ENCODE data around the gene CYB5D1. TPM values are rescaled to one million over a fixed set of nuclear protein-coding genes. Genes with fewer than 3 reads are reported as not detected.
A peak's percentile ranks its signal among the peaks of the same experiment; 100 is the strongest.
"Not testable (repeated sequence)": the region's sequence is repeated elsewhere in the genome, so short reads cannot be mapped to it uniquely, and the experiment has no call there.

Gene CYB5D1
- total RNA-seq, 1 donor = 11.2 TPM

DNA sequence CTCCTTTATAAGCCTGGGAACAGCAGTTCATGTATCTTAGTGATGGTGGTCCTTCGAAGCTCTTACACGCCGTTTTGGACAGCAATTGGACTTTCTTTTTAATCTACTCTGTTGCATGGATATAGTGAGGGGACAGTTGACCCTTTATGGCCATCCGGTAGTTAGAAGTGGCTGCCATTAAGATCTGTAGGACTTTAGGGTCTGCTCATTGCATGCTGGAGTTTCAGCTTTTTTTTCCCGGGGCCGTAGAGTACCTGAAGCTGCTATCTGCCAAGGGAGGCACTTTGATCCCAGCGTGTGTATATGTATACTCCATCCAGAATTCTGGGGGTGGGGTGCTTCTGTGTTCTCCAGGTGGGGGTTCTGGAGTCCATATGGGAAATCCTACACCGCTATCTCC, 1.2 kb downstream of the CYB5D1 start:
- peak overlapping the region; percentile 86 for H3K4me3 ChIP-seq (ENCODE audit: low read depth, low read length)
- no peak for DNase-seq (ENCODE audit: low read depth)
- TF ChIP-seq, protein P1, sequence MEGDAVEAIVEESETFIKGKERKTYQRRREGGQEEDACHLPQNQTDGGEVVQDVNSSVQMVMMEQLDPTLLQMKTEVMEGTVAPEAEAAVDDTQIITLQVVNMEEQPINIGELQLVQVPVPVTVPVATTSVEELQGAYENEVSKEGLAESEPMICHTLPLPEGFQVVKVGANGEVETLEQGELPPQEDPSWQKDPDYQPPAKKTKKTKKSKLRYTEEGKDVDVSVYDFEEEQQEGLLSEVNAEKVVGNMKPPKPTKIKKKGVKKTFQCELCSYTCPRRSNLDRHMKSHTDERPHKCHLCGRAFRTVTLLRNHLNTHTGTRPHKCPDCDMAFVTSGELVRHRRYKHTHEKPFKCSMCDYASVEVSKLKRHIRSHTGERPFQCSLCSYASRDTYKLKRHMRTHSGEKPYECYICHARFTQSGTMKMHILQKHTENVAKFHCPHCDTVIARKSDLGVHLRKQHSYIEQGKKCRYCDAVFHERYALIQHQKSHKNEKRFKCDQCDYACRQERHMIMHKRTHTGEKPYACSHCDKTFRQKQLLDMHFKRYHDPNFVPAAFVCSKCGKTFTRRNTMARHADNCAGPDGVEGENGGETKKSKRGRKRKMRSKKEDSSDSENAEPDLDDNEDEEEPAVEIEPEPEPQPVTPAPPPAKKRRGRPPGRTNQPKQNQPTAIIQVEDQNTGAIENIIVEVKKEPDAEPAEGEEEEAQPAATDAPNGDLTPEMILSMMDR (IDR thresholded peaks at IDR 0.05; ENCODE audit: insufficient read depth, low read length) = no peak

DNA sequence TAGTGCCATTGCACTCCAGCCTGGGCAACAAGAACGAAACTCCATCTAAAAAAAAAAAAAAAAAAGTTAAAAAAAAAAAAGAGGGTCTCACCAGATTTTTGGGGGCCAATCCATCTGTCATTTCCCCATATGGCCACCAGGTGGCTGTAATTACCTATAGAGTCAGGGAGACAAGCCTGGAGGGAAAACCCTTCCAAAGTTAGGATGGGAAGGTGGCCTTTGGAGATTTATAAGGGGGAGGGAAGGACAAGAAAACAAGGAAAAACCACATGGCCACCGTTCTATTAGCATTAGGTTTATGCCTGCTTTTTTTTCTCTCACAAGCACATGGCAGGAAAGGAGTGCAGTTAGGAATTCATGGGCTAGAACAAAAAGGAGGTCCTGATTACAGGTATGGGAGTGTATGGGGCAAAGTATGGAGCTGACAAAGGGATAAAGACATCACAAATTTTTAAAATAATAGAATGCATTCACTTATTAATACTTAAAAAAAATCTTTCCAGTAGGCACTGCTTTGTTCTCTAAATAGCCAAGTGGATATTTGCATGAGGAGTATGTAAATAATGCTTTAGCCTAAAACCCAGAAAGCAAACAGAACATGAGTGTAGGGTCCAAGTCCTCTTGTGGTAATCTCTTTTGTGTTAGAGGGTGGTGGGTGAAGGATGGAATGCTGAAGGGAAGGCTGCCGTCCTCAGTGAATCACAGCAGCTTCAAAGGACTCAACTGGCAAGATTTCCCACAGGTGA, 5.1 kb downstream of the CYB5D1 start:
- no peak overlapping the region for H3K4me3 ChIP-seq (ENCODE audit: low read depth, low read length)
- TF ChIP-seq, protein P1 (IDR thresholded peaks at IDR 0.05; ENCODE audit: insufficient read depth, low read length) = peak; percentile 70
- DNase-seq (ENCODE audit: low read depth) = peak; percentile 71

DNA sequence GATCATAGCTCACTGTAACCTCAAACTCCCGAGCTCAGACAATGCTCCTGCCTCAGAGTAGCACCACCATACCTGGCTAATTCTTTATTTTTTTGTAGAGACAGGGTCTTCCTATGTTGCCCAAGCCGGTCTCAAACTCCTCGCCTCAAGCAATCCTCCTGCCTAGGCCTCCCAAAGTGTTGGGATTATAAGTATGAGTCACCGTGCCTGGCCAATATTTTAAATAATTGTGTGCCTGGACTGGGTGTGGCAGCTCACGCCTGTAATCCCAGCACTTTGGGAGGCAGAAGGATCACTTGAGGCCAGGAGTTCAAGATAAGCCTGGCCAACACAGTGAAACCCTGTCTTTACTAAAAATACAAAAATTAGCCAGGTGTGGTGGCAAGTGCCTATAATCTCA, 6.6 kb downstream of the CYB5D1 start:
- not testable (repeated sequence) for H3K4me3 ChIP-seq (ENCODE audit: low read depth, low read length); DNase-seq (ENCODE audit: low read depth)

DNA sequence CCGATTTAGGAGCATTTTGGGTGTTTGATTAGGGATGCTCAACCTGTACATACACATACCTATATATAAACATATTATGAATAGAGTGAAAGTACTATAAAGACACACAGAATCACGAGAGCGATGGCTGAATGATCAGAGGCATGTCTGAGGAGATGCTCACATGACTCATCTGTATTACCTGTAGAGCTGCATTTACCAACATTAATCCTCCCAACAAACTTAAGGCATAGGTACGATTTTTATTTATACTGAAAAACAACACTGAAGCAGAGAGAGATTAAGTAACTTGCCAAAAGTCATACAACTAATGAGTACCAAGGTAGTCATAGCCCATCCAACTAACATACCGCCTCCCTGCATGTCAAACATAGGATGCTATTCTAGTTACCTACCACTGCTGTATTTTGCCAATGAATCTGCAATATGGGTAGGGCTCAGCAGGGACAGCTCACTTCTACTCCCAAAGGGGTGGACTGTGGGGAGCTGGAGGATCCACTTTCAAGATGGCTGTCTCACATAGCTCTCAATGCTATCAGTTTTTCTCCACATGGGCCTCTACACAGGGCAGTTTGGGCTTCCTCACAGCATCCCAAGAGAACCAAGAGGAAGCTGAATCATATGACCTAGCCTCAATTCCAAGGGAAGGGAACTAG, 7.3 kb downstream of the CYB5D1 start:
- DNase-seq (ENCODE audit: low read depth) = no peak

DNA sequence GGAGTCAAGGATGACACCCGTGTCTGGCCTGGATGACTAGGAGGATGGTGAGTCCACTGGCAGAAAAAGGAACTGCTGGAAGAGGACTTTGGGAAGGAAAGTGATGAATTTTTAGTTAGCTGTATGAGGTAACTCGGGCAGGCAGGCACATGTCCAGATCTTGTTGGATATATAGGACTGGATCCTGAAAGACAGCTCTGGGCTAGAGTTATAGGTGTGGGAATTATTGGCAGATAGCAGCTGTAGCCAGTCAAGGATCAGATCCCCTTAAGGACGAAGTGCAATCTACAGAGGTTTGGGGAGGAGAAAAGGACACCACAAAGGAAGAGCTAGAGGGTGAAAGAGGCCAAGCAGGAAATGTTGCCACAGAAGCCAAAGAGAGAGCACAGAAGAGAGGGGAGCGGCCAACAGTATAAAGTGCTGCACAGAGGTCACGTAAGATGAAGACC, 10.1 kb downstream of the CYB5D1 start:
- H3K4me3 ChIP-seq (ENCODE audit: low read depth, low read length) = no peak overlapping the region
- no peak for DNase-seq (ENCODE audit: low read depth)
- TF ChIP-seq, protein P1 (IDR thresholded peaks at IDR 0.05; ENCODE audit: insufficient read depth, low read length) = no peak

More for the DNA sequence above, 7.3 kb downstream of the CYB5D1 start:
- TF ChIP-seq, protein P1 (IDR thresholded peaks at IDR 0.05; ENCODE audit: insufficient read depth, low read length) = no peak
- H3K4me3 ChIP-seq (ENCODE audit: low read depth, low read length) = no peak overlapping the region

DNA sequence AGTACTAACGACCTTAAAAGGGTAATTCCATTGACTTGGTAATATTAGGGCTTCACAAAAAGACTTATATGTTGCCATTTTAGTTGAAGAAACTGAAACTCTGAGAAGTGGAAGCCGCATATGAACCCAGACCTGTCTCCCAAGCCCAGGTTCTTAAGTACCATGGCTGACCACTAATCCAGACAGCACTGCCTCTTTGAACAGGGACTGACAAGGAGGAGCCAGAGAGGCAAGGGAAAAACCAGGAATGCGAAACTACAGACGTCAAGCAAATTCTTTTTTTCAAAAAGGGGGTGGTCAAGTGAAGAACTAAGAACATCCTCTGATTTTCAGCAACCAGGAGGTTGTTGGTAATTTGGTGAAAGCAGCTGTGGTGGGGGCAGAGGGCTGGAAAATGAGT, 15.2 kb downstream of the CYB5D1 start:
- no peak overlapping the region for H3K4me3 ChIP-seq (ENCODE audit: low read depth, low read length)
- DNase-seq (ENCODE audit: low read depth) = no peak
- TF ChIP-seq, protein P1 (IDR thresholded peaks at IDR 0.05; ENCODE audit: insufficient read depth, low read length) = no peak

DNA sequence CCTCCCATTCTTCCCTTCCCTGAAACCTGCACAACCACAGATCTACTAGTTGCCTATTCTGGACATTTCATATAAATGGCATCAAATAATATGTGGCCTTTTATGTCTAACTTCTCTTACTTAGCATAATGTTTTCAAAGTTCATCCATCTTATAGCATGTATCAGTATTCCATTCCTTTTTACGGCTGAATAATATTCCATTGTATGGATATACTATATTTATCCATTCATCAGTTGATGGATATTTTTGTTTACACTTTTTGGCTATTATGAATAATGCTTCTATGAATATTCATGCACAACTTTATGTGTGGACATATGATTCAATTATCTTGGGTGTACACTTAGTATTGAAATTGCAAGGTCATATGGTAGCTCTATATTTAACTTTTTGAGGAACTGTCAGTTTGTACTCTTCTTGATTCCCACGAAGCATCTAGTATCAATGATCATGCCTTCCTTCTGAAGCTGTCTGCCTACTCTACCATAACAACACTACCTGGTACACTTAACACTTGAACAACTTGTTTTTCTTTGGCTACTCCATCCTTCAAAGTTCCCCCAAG, 18.1 kb downstream of the CYB5D1 start:
- DNase-seq (ENCODE audit: low read depth) = no peak
- TF ChIP-seq, protein P1 (IDR thresholded peaks at IDR 0.05; ENCODE audit: insufficient read depth, low read length) = no peak
- H3K4me3 ChIP-seq (ENCODE audit: low read depth, low read length) = no peak overlapping the region
